HG03159 (cell line): ENCODE data around the gene ACACA.
"Not testable (repeated sequence)": the region's sequence is repeated elsewhere in the genome, so short reads cannot be mapped to it uniquely, and the experiment has no call there.

Experiments
- ATAC-seq: cut with Tn5 transposase; IDR thresholded peaks from one replicate; pipeline ENCODE4 v1.9.1; 2021; ENCODE audit warnings: mild to moderate bottlenecking, moderate library complexity; ENCODE audit not compliant: unreplicated experiment

The ACACA gene

DNA sequence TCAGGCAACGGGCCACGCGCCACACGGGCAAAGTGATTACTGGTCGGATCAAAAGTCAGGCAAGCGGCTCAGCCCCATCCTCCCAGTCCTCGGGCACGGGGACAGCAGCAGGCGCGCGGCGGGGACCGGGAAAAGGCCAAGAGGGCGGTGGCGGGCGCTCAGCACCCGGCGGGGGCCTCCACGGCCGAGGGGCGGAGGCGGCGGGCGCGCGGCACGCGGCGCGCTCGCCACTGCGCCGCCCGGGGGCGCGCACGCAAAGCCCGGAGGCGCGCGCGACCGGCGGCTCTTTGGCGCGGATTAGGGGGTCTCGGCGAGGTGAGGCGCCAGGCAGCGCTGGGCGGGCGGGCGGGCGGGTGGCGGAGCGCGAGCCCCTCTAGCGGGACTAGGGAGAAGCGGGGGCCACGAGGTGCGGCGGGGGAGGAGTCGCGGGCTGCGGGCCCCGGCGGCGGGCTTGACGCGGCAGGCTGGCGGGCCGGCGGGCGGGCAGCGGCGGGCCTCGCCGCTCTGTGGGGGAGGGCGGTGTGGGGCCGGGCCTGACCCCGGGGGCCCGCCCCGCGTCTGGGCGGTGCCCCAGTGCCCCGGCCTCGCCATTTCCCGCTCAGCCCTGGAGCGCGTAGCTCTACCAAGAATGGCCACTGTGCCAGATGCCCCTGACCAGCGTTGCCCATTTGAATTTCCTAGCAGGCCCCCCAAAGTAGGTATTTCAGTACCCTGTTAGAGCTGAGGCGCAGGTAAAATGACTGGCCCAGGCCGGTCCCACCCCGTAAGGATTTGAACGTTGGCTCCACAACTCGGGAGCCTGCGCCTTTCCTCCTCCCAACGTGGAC lies at the start of gene ACACA, which contains the start of gene TADA2A:
Gene ACACA (minus strand): TSS at position 202 of the 827 bp plus-strand sequence. CDS start 537 bp downstream, outside the sequence.
Gene TADA2A (plus strand): TSS at position 252 of the 827 bp plus-strand sequence. CDS start 4,480 bp downstream, outside the sequence.
- peak; percentile 76 for ATAC-seq

DNA sequence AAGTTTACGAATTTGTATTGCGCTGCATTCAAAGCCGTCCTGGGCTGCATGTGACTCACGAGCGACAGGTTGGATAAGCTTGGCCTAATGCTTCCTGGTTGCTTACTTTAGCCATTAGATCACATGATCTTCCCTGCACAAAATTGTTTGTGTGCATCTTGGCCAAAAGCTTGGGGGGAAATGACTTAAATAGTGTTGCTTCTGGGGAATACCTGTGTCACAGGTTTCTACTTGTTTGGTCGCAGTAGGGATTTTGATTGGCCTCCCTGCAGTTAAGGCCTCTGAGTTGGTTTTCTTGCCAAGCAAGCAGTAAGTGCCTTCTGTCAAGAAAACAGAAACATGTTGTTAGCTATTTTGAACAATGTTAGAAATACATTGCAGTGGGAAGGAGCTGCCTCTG lies 43.5 kb upstream of the ACACA start:
- ATAC-seq = no peak

GRCh38 chr17:37447641-37448040 lies 41.0 kb upstream of the ACACA start:
- no peak for ATAC-seq

DNA sequence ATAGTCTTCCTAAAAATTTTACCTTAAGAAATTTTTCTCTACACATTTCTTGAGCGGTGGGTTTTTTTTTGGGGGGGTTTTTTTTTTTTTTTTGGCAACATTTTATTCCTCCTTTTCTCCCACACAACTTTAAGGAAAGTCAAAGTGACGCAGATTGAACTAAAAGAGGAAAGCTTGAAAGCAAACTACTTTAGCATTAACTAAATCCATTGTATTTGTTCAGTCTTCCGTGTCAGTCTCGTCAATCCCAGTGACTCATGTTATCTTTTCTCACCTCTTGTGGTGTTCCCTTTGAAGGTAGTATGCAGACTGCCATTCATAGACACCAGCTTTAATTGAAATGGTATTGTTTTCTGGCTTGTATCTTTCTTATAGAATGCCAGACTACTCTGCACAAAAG lies 39.4 kb upstream of the ACACA start:
- no peak for ATAC-seq

DNA sequence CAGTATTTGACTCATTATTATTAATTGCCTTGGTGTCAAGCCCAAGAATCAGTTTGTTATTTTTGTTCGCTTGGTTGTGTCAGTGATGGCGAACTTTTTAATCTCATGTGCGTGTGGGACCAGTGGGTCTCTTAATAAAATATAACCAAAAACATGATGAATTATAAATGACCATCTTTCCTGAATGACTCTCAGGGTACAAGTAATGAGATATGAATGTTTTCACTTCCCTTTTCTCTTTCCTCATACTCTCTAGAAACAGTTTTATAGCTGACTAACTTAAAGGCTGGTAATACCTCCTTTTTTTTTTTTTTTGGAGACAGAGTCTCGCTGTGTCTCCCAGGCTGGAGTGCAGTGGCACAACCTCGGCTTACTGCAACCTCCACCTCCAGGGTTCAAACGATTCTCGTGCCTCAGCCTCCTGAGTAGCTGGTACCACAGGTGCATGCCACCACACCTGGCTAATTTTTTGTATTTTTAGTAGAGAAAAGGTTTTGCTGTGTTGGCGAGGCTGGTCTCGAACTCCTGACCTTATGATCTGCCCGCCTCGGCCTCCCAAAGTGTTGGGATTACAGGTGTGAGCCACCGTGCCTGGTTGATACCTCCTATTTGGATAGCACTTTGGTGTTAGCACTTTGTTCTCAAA lies 34.9 kb upstream of the ACACA start:
- not testable (repeated sequence) for ATAC-seq

- no peak for ATAC-seq
Observed at GRCh38 chr17:37440424-37440823, 33.8 kb upstream of the ACACA start.

GRCh38 chr17:37438141-37438540 lies 31.5 kb upstream of the ACACA start:
- no peak for ATAC-seq

DNA sequence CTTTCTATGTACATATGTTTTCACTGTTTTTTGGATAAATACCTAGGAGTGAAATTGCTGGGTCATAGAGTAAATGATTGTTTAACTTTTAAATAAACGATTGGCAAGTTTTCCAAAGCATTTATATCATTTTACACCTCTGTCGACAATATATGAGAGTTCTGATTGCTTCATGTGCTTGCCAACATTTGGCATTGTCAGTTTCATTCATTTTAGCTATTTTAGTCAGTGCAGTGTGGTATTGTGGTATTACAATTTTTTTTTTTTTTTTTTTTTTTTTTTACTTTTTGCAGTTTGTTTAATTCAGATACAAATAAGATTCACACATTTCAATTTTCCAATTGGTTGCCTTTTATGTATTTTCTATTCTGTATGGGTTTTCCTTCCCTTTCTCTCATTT lies 26.0 kb upstream of the ACACA start:
- ATAC-seq = no peak

DNA sequence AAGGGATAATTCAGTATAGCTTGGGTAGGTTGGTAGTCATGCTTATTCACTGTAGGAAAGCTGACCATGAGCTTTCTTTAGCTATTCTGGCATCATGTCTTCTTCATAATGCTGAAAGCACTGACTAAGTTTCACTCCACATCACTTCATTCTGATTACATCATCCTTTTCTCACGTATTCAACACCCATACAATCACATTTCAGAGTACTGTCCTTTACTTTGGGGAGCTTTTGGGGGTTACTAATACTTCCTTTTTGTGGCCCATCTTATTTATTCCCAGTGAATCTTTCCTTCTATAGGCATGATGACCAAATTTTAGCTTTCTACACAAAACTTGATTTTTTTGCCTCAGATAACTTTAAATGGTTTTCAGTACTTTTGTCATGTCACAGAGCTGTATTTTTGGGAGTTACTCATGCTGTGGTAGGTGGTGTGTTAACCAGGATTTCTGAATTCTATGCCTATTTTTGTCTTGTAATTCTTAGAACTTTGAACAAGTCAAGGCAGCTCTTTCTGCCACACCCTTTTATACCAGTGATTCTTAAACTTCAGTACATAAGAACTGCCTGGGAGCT lies 23.5 kb upstream of the ACACA start:
- ATAC-seq = no peak

- ATAC-seq = no peak
Observed at GRCh38 chr17:37429453-37429852, 22.8 kb upstream of the ACACA start.

DNA sequence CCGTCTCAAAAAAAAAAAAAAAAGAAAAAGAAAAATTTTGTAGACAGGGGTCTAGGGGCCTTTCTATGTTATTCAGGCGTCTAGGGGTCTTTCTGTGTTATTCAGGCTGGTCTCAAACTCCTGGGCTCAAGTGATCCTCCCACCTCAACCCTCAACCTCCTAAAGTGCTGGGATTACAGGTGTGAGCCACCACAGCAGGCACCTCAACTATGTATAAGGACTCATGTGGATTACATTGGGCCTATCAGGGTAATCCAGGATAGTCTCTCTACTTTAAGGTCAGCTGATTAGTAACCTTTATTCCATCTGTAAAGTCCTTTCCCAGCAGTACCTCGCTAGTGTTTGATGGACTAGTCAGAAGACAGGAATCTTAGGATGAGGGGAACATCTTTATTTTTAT lies 22.4 kb upstream of the ACACA start:
- no peak for ATAC-seq

DNA sequence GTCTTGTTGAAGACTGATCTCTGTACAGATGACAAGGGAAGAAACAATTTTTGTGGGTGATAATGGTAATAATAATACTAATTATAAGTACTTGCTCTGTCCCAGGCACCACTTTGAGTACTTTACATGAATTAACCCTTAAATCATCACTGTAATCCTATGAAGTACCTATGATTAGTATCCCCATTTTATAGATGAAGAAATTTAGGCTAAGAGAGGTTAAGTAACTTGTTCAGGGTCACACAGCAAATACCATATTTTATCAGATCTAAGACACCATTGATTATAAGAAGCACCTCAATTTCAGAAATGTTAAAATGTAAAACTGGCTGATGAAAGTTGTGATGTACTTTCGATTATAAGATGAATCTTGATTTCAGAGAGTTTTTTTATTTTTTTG lies 18.6 kb upstream of the ACACA start:
- no peak for ATAC-seq

GRCh38 chr17:37422971-37423625 lies 16.5 kb upstream of the ACACA start:
- no peak for ATAC-seq

DNA sequence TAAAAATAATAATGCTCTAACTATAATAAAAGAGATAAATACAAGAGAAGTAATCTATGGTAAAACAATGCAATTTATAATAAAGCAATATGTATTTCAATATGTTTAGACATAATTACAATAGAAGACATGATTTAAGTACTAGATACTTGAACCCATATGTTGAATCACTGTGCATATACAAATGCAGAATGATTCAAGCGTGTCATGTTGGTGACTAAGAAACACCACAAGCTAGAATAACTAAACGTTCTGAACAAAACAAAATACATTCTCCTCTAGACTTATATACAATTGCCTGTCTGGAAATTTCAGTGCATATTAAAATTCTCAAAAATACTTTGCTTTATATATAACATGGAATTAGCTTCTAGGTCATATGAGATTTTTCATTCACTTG lies 11.2 kb upstream of the ACACA start:
- ATAC-seq = no peak

GRCh38 chr17:37413875-37414519 lies 7.4 kb upstream of the ACACA start:
- no peak for ATAC-seq

DNA sequence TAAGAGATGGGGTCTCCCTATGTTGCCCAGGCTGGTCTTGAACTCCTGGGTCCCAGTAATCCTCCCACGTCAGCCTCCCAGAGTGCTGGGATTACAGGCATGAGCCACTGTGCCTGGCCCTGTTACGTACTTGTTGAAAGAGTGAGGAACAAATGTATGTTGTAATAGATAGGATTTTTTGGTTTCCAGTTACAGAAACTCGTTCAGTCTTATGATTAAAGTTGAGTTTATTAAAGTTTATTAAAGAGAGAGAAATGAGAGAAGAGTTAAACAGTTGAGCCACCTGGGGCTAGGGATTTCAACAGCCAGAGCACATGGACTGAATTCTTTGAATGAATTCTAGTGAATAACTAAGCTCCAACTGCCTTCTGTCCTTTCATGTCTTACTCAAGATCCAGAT lies 3.7 kb upstream of the ACACA start:
- ATAC-seq = no peak

- ATAC-seq = not testable (repeated sequence)
Observed at GRCh38 chr17:37408145-37408479, 1.5 kb upstream of the ACACA start.

DNA sequence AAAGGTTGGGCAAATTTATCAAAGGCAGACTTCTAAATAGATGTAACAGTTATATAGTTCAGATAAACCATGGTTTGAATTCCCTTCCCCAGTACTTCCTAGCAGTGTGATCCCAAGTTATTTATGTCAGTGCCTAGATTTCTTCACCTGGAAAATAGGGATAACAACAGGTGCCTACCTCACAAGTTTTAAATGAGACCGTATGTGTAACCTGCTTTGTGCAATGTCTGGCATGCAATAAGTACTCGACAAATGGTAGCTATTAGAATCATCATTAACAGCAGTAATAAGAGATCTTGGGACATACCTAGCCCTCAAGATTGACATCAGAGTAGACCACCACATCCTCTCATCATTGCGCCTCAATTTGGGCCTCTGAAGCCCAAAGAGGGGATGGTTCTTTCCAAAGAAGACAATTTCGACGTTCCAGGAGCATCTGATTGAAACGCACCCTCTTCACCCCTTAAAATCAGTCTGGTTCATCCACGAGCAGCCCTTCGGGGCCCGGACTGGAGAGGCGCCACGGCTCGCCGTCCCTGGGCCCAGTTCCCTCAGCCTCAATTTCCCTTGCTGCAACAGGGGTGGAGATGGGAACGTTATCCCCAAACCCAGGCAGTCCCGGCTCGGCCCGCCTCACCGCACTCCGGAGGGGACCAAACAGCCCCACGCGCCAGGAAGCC lies 541 bp downstream of the ACACA start:
- peak; percentile 38 for ATAC-seq

DNA sequence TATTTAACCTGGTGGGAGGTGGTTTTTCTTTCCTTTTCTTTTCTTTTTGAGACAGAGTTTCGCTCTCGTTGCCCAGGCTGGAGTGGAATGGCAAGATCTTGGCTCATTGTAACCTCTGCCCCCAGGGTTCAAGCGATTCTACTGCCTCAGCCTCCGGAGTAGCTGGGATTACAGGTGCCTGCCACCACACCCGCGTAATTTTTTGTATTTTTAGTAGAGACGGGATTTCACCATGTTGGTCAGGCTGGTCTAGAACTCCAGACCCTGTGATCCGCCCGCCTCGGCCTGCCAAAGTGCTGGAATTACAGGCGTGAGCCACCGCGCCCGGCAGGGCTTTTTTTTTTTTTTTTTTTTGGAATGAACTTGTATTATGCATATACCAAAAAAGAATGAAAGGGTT lies 1.1 kb downstream of the ACACA start:
- not testable (repeated sequence) for ATAC-seq

GRCh38 chr17:37400505-37400904 lies 6.1 kb downstream of the ACACA start:
- no peak for ATAC-seq
